Skeletal muscle satellite cell (primary cell): ENCODE measurements around the gene MVP. TPM values are rescaled to one million over a fixed set of nuclear protein-coding genes. Genes with fewer than 3 reads are reported as not detected.
A peak's percentile ranks its signal among the peaks of the same experiment; 100 is the strongest.
"Not testable (repeated sequence)": the region's sequence is repeated elsewhere in the genome, so short reads cannot be mapped to it uniquely, and the experiment has no call there.

Experiments used
- H3K27me3 ChIP-seq: 2 replicates; pipeline ENCODE4 v1.7.0; 2013; ENCODE audit warnings: low read length; ENCODE audit not compliant: control insufficient read depth, insufficient read depth
- H3K36me3 ChIP-seq: 2 replicates; pipeline ENCODE4 v1.7.0; 2013; ENCODE audit warnings: mild to moderate bottlenecking, control low read depth, low read length; ENCODE audit not compliant: insufficient read depth
- H3K4me1 ChIP-seq: 2 replicates; pipeline ENCODE4 v1.7.0; 2013; ENCODE audit warnings: low read length; ENCODE audit not compliant: control insufficient read depth, insufficient read depth
- H3K4me2 ChIP-seq: 2 replicates; pipeline ENCODE4 v1.7.0; 2013; ENCODE audit warnings: mild to moderate bottlenecking, low read length
- H3K4me3 ChIP-seq: 2 replicates; pipeline ENCODE4 v1.7.0; 2013; ENCODE audit warnings: low read length
- H3K9ac ChIP-seq: 2 replicates; pipeline ENCODE4 v1.7.0; 2013; ENCODE audit warnings: mild to moderate bottlenecking, low read depth, low read length, moderate library complexity
- H3K9me3 ChIP-seq: replicated peaks from 2 replicates; pipeline ENCODE4 v1.7.0; 2013; ENCODE audit warnings: mild to moderate bottlenecking, control low read depth, low read length
- total RNA-seq: library from RNA; depleted of rRNA; stranded (reverse); fragments of >200 nt; gene quantifications from 2 replicates; pipeline ENCODE4 v1.2.3, GENCODE V29; 2012; rRNA removed

The MVP gene
- total RNA-seq: 301 and 302 TPM in 2 replicates

DNA sequence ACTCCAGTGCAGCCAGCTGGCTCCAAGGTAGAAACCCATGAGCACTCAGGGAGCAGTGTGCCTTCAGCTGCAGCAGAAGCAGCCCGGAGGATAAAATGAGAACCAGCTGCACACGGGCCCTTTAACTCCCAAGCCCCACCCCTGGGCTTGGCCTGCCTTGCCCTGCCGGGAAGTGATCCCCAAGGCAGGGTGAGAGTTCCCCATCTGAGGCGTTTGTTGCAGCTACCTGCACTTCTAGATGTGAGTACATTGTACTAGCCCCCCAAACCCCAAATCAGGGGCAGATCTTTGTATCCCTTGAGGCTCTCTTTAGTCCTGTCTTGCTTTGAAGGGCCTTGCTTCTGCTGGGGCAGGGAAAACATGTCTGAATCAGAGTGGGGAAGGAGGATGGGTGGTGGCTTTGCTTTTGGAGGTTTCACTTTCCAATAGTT, at the start of gene MVP:
Gene MVP (plus strand): TSS at position 192 of the 431 bp plus-strand sequence. CDS start 10,088 bp downstream, outside the sequence.
- H3K9me3 ChIP-seq: no peaks in the 10 kb centered on the region
- H3K27me3 ChIP-seq: no peaks in the 10 kb centered on the region
- H3K4me2 ChIP-seq: peak within 1 kb of the TSS; percentile 87
- H3K4me1 ChIP-seq: peaks cover 64% of the 10 kb centered on the region
- H3K9ac ChIP-seq: peak within 1 kb of the TSS; percentile 83
- peak within 1 kb of the TSS; percentile 81 for H3K4me3 ChIP-seq
- peaks cover 8% of the 10 kb centered on the region for H3K36me3 ChIP-seq

- H3K4me3 ChIP-seq, H3K4me2 ChIP-seq, H3K4me1 ChIP-seq, H3K9me3 ChIP-seq, H3K36me3 ChIP-seq, H3K9ac ChIP-seq, H3K27me3 ChIP-seq: not testable (repeated sequence)
These were observed 47.9 kb upstream of the MVP start for GRCh38 chr16:29772330-29772729.

GRCh38 chr16:29774730-29775129, 45.5 kb upstream of the MVP start:
- Histone ChIP-seq H3K9ac (no peak overlapping the region), H3K27me3 (peaks cover 21% of the 10 kb centered on the region), H3K9me3 (no peaks in the 10 kb centered on the region), H3K4me2 (no peak overlapping the region), H3K36me3 (no peaks in the 10 kb centered on the region), H3K4me1 (no peaks in the 10 kb centered on the region), H3K4me3 (no peak overlapping the region)

- no peaks in the 10 kb centered on the region for H3K9me3 ChIP-seq
- H3K4me1 ChIP-seq: no peaks in the 10 kb centered on the region
- H3K4me2 ChIP-seq: no peak overlapping the region
- no peak overlapping the region for H3K9ac ChIP-seq
- no peaks in the 10 kb centered on the region for H3K36me3 ChIP-seq
- peaks cover 32% of the 10 kb centered on the region for H3K27me3 ChIP-seq
- no peak overlapping the region for H3K4me3 ChIP-seq
These were observed 44.4 kb upstream of the MVP start for GRCh38 chr16:29775742-29776408.

DNA sequence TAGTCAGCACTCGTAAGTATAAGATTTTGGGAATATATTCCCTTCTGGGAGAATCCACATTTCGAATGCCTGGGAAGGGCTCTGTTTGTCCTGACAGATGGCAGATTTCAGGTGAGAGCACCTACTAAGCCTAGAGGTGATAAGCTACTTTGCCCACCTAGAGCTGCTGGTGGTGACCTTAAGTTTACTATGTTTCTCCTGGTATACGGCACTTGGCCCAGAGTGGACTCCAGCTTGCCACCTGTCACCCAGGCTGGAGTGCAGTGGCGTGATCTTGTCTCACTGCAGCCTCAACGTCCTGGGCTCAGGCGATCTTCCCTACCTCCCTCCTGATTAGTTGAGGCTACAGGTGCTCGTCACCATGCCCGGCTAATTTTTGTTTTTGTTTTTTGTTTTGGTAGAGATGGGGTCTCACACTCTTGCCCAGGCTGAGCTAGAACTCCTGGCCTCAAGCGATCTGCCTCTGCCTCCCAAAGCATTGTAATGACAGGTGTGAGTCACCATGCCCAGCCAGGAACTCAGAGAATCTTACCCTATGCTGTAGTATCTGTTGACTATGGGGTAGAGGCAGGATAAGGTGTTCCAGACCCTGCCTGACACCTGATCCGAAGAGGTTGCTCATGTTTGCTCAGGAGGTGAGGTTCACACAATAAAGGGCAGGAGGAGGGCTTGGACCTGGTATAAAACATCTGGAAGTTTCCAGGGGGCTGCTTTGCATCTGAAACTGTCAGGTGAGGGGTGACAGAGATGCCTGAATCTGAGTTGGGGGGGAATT, 42.5 kb upstream of the MVP start, which contains the start of gene ZG16:
Gene ZG16 (plus strand): TSS at position 681 of the 775 bp plus-strand sequence. CDS start 1,011 bp downstream, outside the sequence.
- Histone ChIP-seq H3K36me3 (no peaks in the 10 kb centered on the region), H3K27me3 (peaks cover 45% of the 10 kb centered on the region), H3K4me2 (no peak within 1 kb of the TSS), H3K4me3 (no peak within 1 kb of the TSS), H3K4me1 (no peaks in the 10 kb centered on the region), H3K9me3 (no peaks in the 10 kb centered on the region), H3K9ac (no peak within 1 kb of the TSS)

- no peaks in the 10 kb centered on the region for H3K36me3 ChIP-seq
- peaks cover 45% of the 10 kb centered on the region for H3K27me3 ChIP-seq
- no peak overlapping the region for H3K4me3 ChIP-seq
- no peak overlapping the region for H3K4me2 ChIP-seq
- no peaks in the 10 kb centered on the region for H3K4me1 ChIP-seq
- no peak overlapping the region for H3K9ac ChIP-seq
- H3K9me3 ChIP-seq: no peaks in the 10 kb centered on the region
These were observed 40.8 kb upstream of the MVP start for GRCh38 chr16:29779474-29779873.

GRCh38 chr16:29783094-29783953, 36.9 kb upstream of the MVP start:
- H3K9me3 ChIP-seq, H3K36me3 ChIP-seq, H3K4me1 ChIP-seq, H3K4me3 ChIP-seq, H3K4me2 ChIP-seq, H3K9ac ChIP-seq: not testable (repeated sequence)
- peaks cover 39% of the 10 kb centered on the region for H3K27me3 ChIP-seq

- H3K9ac ChIP-seq: no peak overlapping the region
- no peaks in the 10 kb centered on the region for H3K36me3 ChIP-seq
- H3K27me3 ChIP-seq: peaks cover 31% of the 10 kb centered on the region
- H3K4me1 ChIP-seq: peaks cover 6% of the 10 kb centered on the region
- H3K4me2 ChIP-seq: no peak overlapping the region
- H3K9me3 ChIP-seq: no peaks in the 10 kb centered on the region
- H3K4me3 ChIP-seq: no peak overlapping the region
These were observed 36.1 kb upstream of the MVP start for GRCh38 chr16:29784157-29784556.

GRCh38 chr16:29784901-29785500, 35.3 kb upstream of the MVP start:
- Histone ChIP-seq H3K27me3 (peaks cover 22% of the 10 kb centered on the region), H3K9ac (no peak overlapping the region), H3K4me2 (peak overlapping the region; percentile 83), H3K9me3 (no peaks in the 10 kb centered on the region), H3K4me3 (peak overlapping the region; percentile 57), H3K4me1 (peaks cover 10% of the 10 kb centered on the region), H3K36me3 (no peaks in the 10 kb centered on the region)

DNA sequence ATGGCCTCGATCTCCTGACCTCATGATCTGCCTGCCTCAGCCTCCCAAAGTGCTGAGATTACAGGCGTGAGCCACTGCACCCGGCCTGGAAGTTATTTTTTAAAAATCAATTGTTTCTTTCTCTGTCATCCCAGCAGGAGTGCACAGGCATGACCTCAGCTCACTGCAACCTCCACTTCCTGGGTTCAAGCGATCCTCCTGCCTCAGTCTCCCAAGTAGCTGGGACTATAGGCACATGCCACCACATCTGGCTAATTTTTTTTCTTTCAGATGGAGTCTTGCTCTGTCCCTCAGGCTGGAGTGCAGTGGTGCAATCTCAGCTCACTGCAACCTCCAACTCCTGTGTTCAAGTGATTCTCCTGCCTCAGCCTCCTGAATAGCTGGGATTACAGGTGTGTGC, 33.1 kb upstream of the MVP start:
- peaks cover 20% of the 10 kb centered on the region for H3K4me1 ChIP-seq
- H3K27me3 ChIP-seq, H3K4me3 ChIP-seq, H3K9me3 ChIP-seq, H3K36me3 ChIP-seq, H3K9ac ChIP-seq, H3K4me2 ChIP-seq: not testable (repeated sequence)

GRCh38 chr16:29789775-29790182, 30.5 kb upstream of the MVP start:
- H3K4me2 ChIP-seq: peak overlapping the region; percentile 94
- H3K4me1 ChIP-seq: peaks cover 21% of the 10 kb centered on the region
- H3K4me3 ChIP-seq: peak overlapping the region; percentile 75
- H3K9ac ChIP-seq: peak overlapping the region; percentile 84
- no peaks in the 10 kb centered on the region for H3K27me3 ChIP-seq
- no peaks in the 10 kb centered on the region for H3K36me3 ChIP-seq
- no peaks in the 10 kb centered on the region for H3K9me3 ChIP-seq
